ENCODE measurements around the gene STUM.

DNA sequence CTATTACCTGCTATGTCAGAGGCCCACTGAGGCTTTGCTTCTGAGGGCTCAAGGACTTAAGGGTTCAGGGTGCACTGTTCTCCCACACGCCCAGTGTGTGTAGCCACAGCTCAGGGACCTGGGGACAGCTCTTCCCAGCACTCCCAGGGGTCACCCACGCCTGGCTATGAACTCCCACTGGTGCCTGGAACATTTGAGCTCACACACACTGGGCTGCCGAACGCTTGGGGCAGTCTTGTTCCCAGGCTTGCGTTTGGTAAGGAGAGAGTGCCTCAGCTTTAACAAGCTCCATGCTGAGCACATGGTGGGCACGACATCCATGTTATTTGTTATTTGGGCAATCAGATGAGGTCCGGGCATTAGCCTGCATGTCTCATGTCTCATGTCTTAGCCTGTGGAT, 37.6 kb downstream of the STUM start:
- TF ChIP-seq EZH2 (IDR thresholded peaks at IDR 0.05; ENCODE audit: low read depth, unreplicated experiment) (no peak), POLR2AphosphoS5 (IDR thresholded peaks at IDR 0.05; ENCODE audit: low read depth) (no peak), EZH2phosphoT487 (IDR thresholded peaks at IDR 0.05; ENCODE audit: unreplicated experiment) (no peak), NANOG (IDR thresholded peaks at IDR 0.05; ENCODE audit: borderline replicate concordance) (no peak), REST (IDR thresholded peaks at IDR 0.05; ENCODE audit: unreplicated experiment) (no peak), STAT1 (IDR thresholded peaks at IDR 0.05; ENCODE audit: unreplicated experiment) (no peak), JUNB (IDR thresholded peaks at IDR 0.05; ENCODE audit: unreplicated experiment) (no peak), CREB1 (CRISPR knock-in tag; IDR thresholded peaks at IDR 0.05; ENCODE audit: low read depth) (no peak)
- TF ChIP-seq, protein P1, sequence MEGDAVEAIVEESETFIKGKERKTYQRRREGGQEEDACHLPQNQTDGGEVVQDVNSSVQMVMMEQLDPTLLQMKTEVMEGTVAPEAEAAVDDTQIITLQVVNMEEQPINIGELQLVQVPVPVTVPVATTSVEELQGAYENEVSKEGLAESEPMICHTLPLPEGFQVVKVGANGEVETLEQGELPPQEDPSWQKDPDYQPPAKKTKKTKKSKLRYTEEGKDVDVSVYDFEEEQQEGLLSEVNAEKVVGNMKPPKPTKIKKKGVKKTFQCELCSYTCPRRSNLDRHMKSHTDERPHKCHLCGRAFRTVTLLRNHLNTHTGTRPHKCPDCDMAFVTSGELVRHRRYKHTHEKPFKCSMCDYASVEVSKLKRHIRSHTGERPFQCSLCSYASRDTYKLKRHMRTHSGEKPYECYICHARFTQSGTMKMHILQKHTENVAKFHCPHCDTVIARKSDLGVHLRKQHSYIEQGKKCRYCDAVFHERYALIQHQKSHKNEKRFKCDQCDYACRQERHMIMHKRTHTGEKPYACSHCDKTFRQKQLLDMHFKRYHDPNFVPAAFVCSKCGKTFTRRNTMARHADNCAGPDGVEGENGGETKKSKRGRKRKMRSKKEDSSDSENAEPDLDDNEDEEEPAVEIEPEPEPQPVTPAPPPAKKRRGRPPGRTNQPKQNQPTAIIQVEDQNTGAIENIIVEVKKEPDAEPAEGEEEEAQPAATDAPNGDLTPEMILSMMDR (conservative IDR thresholded peaks at IDR 0.05; ENCODE audit: low read depth in 2 of 2): no peak
